ENCODE data around the gene CHRM4.

Gene CHRM4

DNA sequence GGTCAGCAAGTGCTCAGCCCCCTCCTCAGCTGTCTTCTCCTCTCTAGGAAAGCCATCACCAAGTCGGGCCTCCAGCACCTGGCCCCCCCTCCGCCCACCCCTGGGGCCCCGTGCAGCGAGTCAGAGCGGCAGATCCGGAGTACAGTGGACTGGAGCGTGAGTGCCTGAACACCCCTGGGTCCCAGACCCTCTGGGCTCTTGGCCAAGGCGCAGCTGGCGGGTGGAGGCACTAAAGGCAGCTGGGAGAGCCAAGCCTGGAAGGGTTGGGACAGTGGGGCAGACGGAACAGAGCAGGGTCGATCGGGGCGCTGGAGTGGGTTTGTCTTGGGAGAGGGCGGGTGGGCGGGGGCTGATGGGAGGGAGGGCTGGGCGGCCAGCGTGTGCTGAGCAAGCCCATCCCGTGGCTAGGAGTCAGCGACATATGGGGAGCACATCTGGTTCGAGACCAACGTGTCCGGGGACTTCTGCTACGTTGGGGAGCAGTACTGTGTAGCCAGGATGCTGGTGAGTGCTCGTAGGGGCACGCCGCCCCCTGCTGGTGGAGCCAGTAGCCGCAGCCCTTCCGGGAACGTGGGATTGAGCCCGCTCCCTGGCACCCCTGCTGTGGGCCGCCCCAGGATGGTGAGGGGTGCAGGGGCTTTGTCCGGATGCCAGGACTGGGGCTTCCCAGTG is 24.2 kb downstream of the CHRM4 start:
- peak; percentile 72 for DNase-seq

DNA sequence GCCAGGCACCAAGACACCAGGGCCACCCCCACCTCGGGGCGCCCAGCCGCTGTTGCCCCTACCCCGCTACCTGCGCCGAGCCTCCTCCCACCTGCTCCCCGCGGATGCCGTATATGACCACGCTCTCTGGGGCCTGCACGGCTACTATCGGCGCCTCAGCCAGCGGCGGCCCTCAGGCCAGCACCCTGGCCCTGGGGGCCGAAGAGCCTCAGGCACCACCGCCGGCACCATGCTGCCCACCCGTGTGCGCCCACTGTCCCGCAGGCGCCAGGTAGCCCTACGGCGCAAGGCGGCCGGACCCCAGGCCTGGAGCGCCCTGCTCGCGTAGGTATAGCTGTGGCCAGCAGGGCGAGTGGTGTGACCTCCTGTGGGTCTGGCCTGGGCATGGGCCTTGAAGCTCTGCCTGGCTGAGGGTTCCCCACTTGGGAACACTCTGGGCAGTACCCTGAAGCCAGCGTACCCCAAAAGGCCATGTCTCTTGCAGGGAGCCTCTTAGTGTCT is 24.9 kb downstream of the CHRM4 start:
- DNase-seq, result no peak

DNA sequence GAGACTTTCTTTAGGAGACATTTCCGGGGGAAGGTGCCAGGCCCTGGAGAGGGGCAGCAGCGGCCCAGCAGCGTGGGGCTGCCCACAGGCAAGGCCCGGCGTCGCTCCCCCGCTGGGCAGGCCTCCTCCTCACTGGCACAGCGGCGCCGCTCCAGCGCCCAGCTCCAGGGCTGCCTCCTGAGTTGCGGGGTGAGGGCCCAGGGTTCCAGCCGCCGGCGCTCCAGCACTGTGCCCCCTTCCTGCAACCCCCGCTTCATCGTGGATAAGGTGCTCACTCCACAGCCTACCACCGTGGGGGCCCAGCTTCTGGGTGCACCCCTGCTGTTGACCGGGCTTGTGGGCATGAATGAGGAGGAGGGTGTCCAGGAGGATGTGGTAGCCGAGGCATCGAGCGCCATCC is 25.3 kb downstream of the CHRM4 start:
- no peak for DNase-seq

DNA sequence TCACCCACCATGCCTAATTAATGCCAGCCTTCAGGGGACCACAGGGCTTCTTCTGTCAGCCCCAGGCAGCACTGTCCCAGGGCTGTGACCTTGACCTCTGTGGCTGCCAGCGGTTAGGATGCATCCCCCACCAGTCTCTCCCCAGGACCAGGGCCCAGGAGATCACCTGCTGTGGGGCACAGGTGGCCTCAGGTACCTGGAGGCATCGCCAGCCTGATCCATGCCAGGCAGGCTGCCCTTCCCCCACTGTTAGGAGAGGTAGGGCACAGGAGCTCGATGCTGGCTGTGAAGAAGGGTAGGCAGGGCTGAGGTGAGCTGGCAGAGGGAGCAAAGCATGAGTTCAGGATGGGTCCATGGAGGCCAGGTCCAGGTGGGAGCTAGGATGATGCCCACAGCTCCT is 26.8 kb downstream of the CHRM4 start:
- no peak for DNase-seq

DNA sequence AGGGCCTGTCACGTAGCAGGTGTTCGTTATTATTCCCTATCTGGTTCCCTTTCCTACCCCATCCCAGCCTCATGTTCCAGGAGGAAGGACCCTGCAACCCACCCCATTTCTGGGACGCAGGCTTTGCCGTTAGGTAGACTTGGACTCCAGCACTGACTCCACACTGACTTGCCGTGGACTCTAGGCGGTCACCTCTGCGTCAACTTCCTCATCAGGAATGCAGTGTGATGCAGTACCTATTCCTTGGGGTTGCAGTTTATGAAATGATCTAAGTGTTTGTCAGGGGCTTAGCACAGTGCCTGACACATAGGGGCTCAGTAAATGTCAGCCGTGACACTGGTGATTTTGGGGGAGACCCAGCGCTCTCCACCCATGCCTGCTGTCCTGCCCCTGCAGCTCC is 27.5 kb downstream of the CHRM4 start:
- DNase-seq, result no peak

DNA sequence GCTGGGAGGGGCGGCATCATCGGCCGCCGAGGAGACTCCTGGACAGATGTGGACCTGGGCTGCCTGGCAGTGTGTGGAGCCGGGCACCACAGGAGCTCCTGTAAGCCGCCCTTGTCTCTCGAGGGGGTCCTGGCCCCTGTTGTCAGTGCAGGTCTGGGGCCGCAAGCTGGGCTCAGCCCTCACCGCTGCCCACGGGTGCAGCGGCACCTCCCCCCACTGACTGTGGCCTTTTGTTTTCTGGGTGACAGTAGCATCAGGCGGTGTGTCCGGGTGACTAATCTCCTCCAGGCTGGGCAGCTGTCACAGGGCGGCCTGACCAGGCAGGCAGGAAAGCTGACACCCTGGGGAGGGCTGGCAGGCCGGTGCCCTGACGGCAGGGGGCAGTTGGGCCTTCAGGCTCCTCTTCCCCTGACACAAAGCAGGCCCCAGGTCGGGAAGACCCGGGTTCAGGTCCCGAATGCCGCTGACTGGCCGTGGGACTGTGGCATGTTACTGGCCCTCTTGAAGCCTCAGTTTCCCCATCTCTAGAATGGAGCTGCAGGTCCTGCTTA is 28.0 kb downstream of the CHRM4 start:
- DNase-seq, result no peak

DNA sequence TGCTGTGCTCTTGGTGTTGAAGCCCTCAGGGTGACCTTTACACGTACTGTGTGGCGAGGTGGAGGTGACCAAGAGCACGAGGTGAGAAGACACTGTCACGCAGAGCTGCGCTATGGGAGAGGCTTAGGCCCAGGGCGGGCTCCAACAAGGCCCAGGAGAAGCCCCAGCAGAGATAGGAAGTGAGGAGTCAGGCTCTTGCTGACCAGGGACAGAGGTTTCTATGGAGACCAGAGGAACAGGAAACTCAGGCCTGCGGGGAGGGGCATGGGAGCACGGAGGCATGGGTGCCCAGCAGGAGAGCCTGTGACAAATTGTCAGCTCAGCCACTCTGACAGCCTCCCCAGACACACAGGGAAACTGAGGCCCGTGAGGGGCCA is 28.6 kb downstream of the CHRM4 start:
- DNase-seq, result no peak

DNA sequence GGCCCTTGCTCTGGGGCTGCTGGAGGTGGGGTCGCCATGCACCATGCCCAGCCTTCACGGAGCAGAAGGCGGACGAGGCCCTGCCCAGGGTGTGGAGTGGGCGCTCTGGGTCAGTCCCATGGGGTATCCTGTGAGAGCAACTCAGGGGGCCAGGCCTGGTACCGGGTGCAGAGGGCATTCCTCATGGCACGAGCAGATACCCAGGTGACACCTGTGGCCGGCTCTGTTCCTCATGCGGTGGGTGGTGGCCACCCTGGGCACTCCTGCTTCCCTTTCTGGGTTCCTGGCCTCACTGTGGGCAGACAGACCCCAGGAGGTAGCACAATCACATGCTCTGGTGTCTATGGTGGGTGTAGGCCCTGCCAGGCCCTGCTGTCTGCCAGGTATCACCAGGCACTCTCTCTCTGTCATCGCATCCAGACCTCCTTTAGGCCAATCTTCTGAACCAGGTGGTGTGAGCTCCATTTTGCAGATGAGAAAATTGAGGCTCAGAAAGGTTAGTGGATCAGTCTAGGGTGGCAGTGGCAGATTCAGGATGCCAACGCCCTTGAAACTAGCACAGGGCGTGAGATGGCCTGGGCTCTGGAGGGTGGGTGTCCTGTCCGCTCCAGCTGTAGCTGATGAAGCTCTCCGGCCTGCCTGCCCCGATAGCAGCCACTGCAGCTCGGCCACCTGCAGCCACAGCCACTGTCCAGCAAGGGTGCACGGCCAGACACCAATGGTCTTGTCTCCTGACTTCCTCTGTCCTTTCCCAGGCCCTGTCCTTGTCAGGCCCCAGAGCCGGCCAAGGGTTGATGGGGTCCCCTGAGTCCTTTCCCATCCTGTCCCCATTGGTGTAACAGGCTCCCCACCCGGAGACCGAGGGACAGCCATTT is 29.2 kb downstream of the CHRM4 start:
- no peak for DNase-seq

DNA sequence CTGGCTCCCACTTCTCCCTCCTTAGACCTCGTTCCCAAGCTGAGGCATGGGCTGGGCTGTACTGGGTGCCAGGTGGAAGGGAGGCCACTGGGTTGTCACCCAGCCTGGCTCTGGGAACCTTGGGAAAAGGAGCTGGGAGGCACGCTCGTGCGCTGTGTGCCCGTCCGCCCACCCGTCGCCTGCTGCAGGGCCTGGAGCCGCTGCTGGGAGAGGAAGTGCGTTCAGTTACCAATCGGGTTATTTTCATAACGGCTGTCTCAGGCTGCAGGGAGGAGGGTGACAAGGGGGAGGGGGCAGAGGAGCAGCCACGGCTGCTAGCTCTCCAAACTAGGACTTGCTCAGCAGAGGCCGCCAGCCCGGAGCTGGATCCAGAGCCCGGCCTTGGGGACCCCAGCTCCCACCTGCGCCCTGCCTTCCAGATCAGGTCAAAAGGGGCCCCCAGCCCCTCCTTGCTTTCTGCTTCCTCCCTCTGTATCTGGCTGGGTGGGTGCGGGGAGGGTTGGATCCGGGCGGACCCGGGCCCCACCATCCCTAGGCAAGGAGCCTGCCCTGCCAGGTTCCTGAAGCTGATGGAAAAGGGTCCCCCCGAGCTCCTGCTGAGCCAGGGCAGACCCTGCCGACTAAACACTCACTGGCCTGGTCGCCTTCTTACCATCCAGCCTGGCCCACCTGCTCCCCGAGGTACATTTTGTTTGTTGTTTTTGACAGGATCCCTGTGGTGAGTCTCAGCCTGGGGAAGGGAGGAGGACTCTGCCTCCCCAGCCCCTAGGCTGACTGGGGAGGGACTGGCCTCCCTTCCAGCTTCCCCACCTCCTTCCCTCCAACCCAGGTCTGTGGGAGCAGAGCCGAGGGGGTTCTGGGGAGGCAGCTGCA is 30.1 kb downstream of the CHRM4 start:
- peak; percentile 81 for DNase-seq

DNA sequence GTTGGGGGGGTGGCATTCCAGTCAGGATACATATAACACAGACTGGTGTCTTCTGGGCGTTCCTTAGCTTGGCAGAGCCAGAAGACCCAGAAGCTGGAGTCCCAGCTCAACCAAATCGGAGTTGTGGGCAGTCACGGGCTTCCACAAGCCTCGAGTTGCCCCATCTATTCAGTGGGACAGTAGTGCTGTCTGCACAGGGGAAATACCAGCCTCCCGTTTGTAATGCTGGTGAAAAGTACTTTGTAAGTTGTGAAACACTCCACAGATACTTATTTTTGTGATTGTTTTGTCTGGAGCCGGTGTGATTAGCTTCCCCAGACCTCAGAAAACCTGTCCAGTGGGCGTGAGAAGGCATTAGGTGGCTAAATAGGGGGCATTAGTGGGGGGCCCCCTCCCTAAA is 30.7 kb downstream of the CHRM4 start:
- no peak for DNase-seq

DNA sequence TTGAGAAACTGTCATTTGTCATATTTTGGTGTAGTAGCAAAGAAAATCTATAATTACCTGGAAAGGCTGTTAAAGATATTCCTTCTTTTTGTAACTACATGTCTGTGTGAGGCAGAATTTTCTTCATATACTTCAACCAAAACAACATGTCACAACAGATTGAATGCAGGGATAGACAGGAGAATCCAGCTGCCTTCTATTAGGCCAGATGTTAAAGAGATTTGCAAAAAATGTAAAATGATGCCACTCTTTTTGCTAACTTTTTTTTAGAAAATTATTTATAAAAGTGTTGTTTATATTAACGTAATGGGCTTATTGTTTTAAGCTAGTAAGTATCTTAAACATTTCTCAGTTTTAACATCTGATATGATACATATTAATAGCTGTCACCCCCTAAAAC is 31.6 kb downstream of the CHRM4 start:
- no peak for DNase-seq

DNA sequence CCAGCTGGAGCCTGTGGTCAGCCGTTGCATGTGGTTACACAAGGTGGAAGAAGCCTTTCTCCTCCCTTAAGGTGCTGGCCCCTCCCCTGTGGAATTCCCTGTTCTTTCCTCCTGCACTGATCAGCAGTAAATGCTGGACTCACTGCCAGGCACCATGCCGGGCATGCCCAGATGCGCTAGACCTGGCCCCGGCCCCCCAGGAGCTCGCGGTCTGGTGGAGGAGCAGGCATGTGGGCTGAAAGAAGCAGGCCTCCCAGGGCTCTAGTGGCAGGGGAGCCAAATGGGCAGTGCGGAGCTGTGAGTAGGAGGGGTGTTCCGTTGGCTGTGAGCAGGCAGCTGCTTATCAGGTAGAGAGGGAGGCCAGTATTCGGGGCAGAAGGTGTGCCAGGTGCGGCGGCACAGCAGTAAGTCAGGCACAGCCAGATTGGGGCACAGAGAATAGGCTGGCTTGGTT is 34.1 kb downstream of the CHRM4 start:
- DNase-seq, result no peak

DNA sequence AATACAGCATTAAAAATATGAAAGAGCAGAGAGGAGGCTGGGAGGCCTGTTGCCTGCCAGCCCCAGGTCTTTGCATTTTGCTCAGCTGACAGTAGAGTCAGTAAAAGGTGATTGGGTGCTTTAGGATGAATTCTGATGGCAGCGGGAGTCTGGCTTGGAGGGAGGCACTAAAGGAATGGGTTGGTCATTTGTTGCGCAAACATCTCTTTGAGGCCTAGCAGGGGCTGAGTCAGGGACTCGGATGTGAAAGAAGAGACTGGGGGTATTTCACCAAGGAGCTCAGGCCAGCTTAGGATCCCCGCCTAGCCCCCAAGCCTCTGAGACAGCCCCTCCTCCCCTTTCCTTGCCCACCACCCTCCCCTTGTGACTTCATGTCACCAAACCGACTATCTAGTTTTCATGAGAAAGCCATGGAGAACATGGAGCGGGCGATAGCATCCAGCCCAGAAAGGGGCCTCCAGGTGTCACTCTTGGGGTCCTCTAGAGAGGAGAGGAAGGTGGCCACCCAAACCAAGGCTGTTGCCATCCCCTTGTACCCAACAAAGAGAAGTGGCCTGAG is 34.6 kb downstream of the CHRM4 start:
- no peak for DNase-seq

DNA sequence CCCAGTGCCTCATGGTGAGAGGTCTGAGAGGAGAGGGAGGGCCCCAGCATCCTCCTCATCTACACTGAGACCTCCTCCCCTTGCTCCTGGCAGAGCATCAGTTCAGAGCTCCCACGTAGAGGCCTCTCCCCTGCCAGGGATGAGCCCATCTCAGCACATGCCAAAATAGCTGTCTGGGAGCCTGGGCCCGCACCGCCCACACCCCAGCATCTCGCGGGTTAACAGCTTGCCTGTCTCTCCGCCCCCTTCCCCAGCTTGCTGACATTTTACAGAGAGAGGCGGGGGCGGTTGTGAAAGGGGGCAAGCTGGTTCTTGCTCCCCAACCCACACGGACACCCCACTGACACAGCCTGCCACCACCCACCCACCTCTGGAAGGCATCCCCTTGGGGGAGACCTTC is 37.9 kb downstream of the CHRM4 start:
- DNase-seq, result peak; percentile 37

DNA sequence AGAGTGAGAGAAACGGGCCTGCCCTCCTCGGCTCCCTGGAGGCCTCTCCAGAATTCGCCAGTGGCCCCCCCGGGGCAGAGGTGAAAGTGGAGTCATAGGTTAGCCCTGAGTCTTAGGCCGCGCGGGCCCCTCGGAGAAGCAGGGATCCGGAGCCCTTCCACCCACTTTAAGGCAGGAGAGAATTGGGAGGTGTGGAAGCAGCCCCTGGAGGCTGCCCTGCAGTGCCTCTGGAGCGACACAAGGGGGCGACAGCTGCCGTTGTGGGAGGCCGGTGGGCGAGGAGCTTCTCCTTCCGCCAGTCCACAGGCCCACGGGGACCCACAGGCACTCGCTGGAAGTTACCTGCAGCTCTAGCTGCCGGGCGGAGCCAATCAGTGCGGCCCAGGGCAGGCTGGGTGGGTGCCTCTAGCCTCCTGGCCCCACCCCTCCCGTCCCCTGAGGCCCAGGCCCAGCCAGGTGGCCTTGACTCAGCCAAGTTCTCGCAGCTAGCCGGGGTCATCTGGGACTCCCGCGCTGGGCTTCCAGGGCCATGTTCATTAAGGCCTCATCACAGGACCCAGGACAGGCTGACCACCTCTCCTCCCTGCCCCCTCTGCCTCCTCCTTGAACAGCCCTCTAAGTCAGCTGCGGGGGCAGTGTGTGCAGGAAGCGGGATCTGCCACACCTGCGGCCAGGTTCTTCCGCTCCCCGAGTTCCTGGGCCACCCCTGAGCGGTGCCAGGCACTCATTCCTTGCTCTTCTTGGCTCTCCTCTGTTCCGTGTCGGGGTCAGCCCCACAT is 39.3 kb downstream of the CHRM4 start:
- DNase-seq, result peak; percentile 66

DNA sequence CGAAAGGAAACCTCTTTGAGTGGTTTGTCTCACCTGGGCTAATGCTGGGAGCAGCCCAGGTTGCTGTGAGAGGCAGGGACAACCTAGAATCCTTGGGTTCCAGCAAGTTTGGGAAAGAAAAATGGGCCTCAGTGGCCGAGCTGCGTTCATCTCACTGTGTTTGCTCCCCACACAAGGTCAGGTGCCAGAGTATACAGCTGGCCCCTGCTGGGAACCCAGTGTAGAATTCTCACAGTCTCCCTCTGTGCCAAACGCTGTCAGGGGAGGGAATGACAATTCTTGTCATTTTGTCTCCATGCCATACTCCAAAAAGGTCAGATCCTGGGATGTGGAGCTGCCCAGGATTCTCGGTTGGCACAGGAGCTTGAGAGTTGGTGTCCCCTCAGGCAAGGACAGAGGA is 40.0 kb downstream of the CHRM4 start:
- DNase-seq, result no peak

DNA sequence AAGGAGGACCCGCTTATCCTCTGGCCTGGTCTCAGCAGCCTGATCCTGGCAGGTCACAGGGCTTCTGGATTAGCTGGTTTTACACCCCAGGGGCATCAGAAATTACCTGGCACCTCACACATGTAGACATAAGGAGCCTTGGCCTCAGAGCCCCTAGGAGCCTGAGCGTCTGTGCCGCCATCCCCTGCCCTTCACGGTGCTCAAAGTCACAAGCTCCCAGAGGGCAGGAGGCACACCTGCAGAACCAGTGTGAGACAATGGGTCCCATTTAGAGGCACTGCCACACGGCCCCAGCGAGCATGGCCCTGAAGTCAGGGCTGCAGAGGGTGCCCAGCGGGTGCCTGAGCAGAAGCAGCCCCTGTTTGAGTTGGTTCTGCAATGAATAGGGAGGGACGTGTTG is 40.4 kb downstream of the CHRM4 start:
- DNase-seq, result no peak

DNA sequence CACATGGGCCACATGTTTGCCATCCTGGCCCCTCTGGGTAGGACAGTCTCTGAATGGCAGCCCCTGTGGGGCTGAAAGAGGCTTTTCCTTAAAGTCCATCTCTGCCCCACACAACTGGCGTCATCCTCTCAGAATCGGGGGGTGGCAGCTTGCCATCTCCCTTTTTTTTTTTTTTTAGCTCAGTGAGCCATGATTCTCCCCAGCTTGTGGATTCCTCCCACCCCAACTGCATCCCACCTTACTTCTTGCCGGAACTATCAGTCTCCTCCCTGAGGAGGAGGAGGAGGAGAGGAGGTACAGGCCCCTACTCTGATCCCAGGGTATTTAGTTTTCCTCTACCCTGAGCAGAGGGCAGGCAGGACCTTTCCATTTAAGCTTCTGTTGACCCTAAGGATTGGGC is 40.9 kb downstream of the CHRM4 start:
- DNase-seq, result no peak

DNA sequence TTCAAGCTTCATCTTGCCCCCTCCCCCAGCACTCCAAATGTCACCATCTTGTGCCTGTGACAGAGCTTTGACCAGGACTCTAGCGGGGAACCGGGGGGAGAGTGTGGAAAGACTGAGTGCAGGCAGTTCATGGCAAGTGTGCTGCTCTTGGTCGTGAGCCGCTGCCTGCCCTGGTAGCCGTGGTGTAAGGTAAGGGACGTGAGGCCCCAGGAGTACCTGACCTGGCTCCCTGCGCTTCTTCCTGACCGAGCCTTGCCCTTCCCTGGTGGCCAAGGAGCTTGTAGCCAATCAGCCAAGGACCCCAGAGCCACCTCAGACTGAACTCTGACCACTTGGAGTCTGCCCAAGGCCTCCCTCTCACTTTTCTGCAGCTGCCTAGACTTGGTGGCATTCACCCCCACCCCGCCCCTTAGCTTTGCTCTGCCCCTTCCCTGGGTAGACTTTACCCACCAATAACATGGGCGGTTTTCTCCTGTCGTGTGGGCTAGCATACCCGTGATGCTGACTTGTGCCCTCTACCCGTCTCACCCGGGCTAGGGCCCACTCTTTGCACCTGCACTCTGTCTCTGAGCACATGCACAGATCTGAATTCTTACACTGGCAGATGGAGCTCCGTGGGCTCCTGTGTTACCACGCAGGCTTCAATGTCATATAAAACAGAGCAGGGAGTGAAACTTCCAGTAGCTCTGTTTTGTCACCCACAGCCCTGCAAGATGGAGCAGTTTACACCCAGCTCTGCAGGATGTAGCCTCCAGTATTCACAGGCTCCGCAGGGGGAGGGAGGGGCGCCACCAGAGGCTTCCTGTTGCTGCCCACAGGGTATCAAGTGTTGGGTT is 42.8 kb downstream of the CHRM4 start:
- DNase-seq, result peak; percentile 84

DNA sequence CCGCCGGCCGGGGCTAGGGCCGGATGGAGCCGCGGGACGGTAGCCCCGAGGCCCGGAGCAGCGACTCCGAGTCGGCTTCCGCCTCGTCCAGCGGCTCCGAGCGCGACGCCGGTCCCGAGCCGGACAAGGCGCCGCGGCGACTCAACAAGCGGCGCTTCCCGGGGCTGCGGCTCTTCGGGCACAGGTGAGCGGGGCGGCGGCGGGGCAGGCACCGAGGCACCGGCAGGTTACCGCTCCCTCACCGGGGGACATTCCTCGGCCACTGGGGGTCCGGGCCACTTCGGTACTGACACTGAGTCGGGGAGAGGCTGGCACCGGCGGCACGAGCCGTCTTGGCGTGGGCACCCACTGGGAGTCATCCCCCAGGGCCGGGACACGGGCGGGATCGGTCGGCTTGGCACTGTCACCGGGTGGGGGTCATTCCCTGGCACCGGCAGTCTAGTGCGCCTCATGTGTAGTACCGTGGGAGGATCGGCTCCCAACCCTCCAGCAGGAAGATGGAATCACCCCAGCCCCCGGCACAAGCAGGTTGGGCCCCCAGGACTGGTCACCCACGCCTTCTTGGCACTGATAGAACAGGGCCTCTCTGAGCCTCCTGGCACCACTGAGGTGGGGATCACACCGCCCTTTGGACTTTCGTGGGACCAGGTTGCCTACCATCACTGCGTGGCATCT is 43.8 kb downstream of the CHRM4 start:
- DNase-seq, result no peak
